Measurements from ENCODE around the gene RECK.

GRCh38 chr9:36102742-36103495, 66.2 kb downstream of the RECK start:
- TF ChIP-seq FOXP2 (optimal IDR thresholded peaks at IDR 0.05; ENCODE audit: borderline replicate concordance, extremely low read depth, extremely low read length, insufficient read depth) = no peak
- no peak for TF ChIP-seq POLR2AphosphoS5 (IDR thresholded peaks at IDR 0.05; ENCODE audit: low read depth, low read length)
- TF ChIP-seq SIN3A (IDR thresholded peaks at IDR 0.05; ENCODE audit: borderline replicate concordance, insufficient read depth, low read length) = no peak

Data from PFSK-1 (cell line).